OCI-LY1 (cell line): ENCODE results near the gene ZDHHC14.

Experiments
- H2AFZ ChIP-seq: fragments of 200-600 bp; sonication (generic), shearing (Covaris generic); 2 replicates; pipeline ENCODE4 v1.6.0; 2014; ENCODE audit warnings: antibody characterized with exemption, mild to moderate bottlenecking, low read length
- H3F3A ChIP-seq: fragments of 200-600 bp; sonication (generic), shearing (Covaris generic); 2 replicates; pipeline ENCODE4 v1.6.0; 2014; ENCODE audit warnings: mild to moderate bottlenecking, antibody characterized with exemption, low read length, moderate library complexity; ENCODE audit not compliant: insufficient read depth
- H3K27ac ChIP-seq: fragments of 200-600 bp; sonication (generic); 2 replicates; pipeline ENCODE4 v1.5.1; 2014; ENCODE audit warnings: low read length, mixed run types, mild to moderate bottlenecking, low read depth; ENCODE audit not compliant: poor library complexity, severe bottlenecking
- H3K27me3 ChIP-seq: fragments of 200-600 bp; sonication (generic); 2 replicates; pipeline ENCODE4 v1.6.0; 2014; ENCODE audit warnings: antibody characterized with exemption, mild to moderate bottlenecking, low read length, moderate library complexity; ENCODE audit not compliant: insufficient read depth
- H3K36me3 ChIP-seq: fragments of 200-600 bp; sonication (generic); 2 replicates; pipeline ENCODE4 v1.6.1; 2014; ENCODE audit warnings: mild to moderate bottlenecking, antibody characterized with exemption, low read length, moderate library complexity, mixed read lengths; ENCODE audit not compliant: insufficient read depth
- H3K4me1 ChIP-seq: fragments of 200-600 bp; sonication (generic); 2 replicates; pipeline ENCODE4 v1.5.1; 2014; ENCODE audit warnings: mild to moderate bottlenecking, low read length, moderate library complexity; ENCODE audit not compliant: insufficient read depth, severe bottlenecking
- H3K4me2 ChIP-seq: fragments of 200-600 bp; sonication (generic), shearing (Covaris generic); 2 replicates; pipeline ENCODE4 v1.6.1; 2014; ENCODE audit warnings: low read length
- H3K4me3 ChIP-seq: fragments of 200-600 bp; sonication (generic); 2 replicates; pipeline ENCODE4 v1.5.1; 2014; ENCODE audit warnings: low read length, low read depth, mild to moderate bottlenecking, mixed read lengths; ENCODE audit not compliant: poor library complexity, severe bottlenecking
- H3K79me2 ChIP-seq: fragments of 200-600 bp; shearing (Covaris generic); 2 replicates; pipeline ENCODE4 v1.6.1; 2016; ENCODE audit warnings: mixed run types, low read length, mixed read lengths; ENCODE audit not compliant: insufficient read depth
- H3K9ac ChIP-seq: fragments of 200-600 bp; sonication (generic), shearing (Covaris generic); 2 replicates; pipeline ENCODE4 v1.6.1; 2014; ENCODE audit warnings: mild to moderate bottlenecking, low read length, mixed read lengths
- H3K9me2 ChIP-seq: fragments of 200-600 bp; sonication (generic), shearing (Covaris generic); 2 replicates; pipeline ENCODE4 v1.6.1; 2014; ENCODE audit warnings: low read depth, mild to moderate bottlenecking, low read length, mixed read lengths
- H3K9me3 ChIP-seq: fragments of 200-600 bp; shearing (Covaris generic); 2 replicates; pipeline ENCODE4 v1.6.1; 2014; ENCODE audit warnings: low read length, mixed read lengths
- H4K20me1 ChIP-seq: fragments of 200-600 bp; sonication (generic), shearing (Covaris generic); 2 replicates; pipeline ENCODE4 v1.6.0; 2016; ENCODE audit warnings: mild to moderate bottlenecking, low read length; ENCODE audit not compliant: insufficient read depth
- EZH2 ChIP-seq: fragments of 200-600 bp; sonication (generic), shearing (Covaris generic); IDR thresholded peaks from 2 replicates; pipeline ENCODE4 v1.8.0; 2017; ENCODE audit warnings: borderline replicate concordance, mixed run types, mild to moderate bottlenecking, antibody characterized with exemption, low read length, moderate library complexity, mixed read lengths
- TF ChIP-seq, protein P1 (sequence below): fragments of 200-600 bp; sonication (generic), shearing (Covaris generic); IDR thresholded peaks from 2 replicates; pipeline ENCODE4 v1.5.1; 2017; ENCODE audit warnings: mild to moderate bottlenecking, antibody characterized with exemption, low read length, moderate library complexity, mixed read lengths

The ZDHHC14 gene

DNA sequence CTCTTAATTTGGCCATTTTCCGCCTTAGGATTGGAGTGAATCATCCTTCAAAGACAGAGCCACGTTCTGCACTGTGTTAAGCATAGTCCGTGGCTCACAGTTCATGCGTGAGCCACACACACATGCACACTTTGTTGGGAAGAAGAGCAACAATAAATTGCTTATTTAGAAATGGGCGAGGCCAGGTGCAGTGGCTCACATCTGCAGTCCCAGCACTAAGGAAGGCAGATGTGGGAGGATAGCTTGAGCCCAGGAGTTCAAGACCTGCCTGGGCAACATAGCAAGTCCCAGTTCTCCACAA lies 131.3 kb downstream of the ZDHHC14 start:
- H3K36me3 ChIP-seq: no peaks in the 10 kb centered on the region
- no peak overlapping the region for H3K9ac ChIP-seq

DNA sequence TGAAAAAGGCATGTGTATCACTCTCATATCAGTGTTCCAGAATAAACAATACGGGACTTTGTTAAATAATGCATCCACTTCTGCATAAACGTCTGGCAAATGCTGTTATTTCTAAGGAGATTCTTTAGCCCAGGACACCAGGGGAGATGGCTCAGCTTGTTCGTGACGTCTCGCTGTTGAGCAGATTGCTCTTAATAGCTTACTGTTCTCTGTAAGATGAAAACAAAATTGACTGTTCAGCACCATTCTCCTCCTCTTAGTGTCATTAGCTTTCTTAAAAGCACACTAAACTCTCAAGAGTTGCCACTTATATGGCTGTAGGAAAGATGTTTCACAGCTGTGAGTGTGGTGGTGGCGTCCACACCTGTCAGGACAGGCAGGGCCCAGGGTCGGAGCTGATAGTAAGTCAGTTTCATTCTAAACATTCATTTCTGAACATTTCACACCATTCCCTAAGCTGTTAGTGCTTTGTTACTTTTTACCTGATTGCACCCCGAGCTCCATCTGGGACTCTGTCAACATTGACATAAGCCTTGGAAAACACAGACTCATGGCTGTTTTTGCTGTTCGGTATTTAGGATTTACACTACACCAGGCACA lies 132.1 kb downstream of the ZDHHC14 start:
- Histone ChIP-seq H3K27me3 (no peaks in the 10 kb centered on the region), H3K27ac (no peak overlapping the region), H3K4me1 (no peaks in the 10 kb centered on the region), H3K9me2 (no peaks in the 10 kb centered on the region), H3K36me3 (no peaks in the 10 kb centered on the region), H4K20me1 (no peaks in the 10 kb centered on the region), H3K4me3 (no peak overlapping the region), H3K9ac (no peak overlapping the region), H3K9me3 (no peaks in the 10 kb centered on the region), H3K4me2 (no peak overlapping the region), H3F3A (no peaks in the 10 kb centered on the region), H3K79me2 (no peaks in the 10 kb centered on the region), H2AFZ (no peak overlapping the region)
- TF ChIP-seq, protein P1, sequence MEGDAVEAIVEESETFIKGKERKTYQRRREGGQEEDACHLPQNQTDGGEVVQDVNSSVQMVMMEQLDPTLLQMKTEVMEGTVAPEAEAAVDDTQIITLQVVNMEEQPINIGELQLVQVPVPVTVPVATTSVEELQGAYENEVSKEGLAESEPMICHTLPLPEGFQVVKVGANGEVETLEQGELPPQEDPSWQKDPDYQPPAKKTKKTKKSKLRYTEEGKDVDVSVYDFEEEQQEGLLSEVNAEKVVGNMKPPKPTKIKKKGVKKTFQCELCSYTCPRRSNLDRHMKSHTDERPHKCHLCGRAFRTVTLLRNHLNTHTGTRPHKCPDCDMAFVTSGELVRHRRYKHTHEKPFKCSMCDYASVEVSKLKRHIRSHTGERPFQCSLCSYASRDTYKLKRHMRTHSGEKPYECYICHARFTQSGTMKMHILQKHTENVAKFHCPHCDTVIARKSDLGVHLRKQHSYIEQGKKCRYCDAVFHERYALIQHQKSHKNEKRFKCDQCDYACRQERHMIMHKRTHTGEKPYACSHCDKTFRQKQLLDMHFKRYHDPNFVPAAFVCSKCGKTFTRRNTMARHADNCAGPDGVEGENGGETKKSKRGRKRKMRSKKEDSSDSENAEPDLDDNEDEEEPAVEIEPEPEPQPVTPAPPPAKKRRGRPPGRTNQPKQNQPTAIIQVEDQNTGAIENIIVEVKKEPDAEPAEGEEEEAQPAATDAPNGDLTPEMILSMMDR: no peak
- no peak for TF ChIP-seq EZH2

More for the DNA sequence above, 131.3 kb downstream of the ZDHHC14 start:
- Histone ChIP-seq H3K27ac (no peak overlapping the region), H3K4me3 (no peak overlapping the region), H3K4me1 (no peaks in the 10 kb centered on the region), H3K4me2 (no peak overlapping the region), H2AFZ (no peak overlapping the region), H3K79me2 (no peaks in the 10 kb centered on the region), H3K9me3 (no peaks in the 10 kb centered on the region), H4K20me1 (no peaks in the 10 kb centered on the region), H3K9me2 (no peaks in the 10 kb centered on the region), H3F3A (no peaks in the 10 kb centered on the region), H3K27me3 (no peaks in the 10 kb centered on the region)
- TF ChIP-seq, protein P1: no peak
- no peak for TF ChIP-seq EZH2

DNA sequence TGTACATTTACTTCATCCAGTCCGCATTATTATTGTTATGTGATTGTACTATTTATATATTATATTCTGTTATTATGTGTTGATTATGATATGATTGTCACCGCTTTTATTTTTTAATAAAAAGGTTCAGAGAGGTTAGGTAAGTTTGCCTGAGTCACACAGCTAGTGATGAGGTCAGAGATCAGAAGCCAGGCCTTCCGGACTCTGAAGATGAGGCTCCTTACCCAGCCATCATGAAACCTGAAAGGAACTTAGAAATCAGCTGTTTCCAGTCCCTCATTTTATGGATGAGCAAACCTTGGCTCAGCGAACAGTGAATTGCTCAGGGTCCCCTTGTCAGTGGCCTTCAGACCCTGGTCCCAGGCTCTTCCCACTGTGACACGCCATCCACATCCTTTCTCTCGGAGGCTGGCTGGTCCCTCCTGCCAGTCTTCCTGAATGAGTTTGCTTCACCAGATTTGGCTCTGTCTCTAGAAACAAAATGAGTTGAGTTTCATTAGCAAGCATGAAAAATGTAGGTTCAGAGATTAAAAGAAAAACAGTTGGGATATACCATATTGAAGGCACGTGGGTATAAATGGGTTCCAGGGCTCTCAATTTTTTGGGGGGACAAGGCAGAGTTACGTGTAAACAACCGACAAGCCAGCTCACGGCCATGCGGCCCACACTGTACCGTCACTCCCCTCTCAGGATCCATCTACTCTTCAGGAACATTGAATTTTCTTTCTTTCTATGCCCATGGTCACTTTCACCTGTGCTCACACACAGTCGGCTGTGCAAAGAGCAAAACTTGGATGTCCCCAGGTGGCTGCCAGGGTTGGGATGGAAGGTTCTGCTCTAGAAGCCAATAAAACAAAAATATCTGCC lies 132.9 kb downstream of the ZDHHC14 start:
- H3K4me1 ChIP-seq: no peaks in the 10 kb centered on the region
- H3K27me3 ChIP-seq: no peaks in the 10 kb centered on the region
- H3F3A ChIP-seq: no peaks in the 10 kb centered on the region
- no peak overlapping the region for H3K9ac ChIP-seq
- no peaks in the 10 kb centered on the region for H4K20me1 ChIP-seq
- H2AFZ ChIP-seq: no peak overlapping the region
- no peaks in the 10 kb centered on the region for H3K79me2 ChIP-seq
- no peak overlapping the region for H3K27ac ChIP-seq
- no peak overlapping the region for H3K4me3 ChIP-seq
- H3K9me2 ChIP-seq: no peaks in the 10 kb centered on the region
- no peaks in the 10 kb centered on the region for H3K9me3 ChIP-seq
- H3K36me3 ChIP-seq: no peaks in the 10 kb centered on the region
- TF ChIP-seq EZH2: no peak
- TF ChIP-seq, protein P1: no peak
- no peak overlapping the region for H3K4me2 ChIP-seq
